Measurements from ENCODE around the gene SLC6A12. TPM values are rescaled to one million over a fixed set of nuclear protein-coding genes. Genes with fewer than 3 reads are reported as not detected.

SLC6A12 gene
- total RNA-seq, 4 donors from 2014 or later = 0.46 to 7.0 (median 2.1) TPM

DNA sequence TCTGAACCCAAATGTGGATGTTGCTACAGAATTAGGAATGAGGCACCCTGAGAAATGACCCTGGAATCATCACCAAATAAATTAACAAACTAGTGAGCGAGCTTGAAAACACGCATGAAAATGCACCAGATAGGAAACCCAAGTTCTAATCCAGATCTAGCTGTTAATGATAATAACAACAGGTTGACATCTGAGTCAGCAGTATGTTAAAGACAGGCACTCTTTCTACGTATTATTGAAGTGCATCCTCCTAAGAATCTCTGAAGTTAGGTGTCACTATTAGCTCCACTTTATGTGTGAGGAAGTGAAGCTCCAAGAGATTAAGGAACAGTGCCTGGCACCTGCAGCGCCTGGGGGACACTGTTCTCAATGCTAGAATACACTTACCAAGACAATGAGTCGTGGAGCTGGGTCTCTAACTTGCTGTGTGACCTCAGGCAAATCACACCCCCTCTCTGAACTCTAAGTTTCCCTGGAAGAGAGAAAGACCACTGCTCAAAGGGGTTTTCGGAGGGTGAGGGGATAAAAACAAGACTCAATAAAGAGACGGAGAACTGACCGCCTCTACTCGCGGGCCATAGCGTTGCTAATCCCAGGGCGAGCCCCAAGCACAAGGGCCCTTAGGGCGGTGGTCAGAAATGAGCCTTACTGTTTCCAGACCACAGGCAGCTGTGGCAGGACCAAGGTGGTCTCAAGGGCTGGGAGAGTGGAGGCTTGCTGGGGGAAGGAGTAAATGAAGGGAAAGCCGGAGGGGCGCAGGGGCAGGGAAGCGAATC, 2.1 kb downstream of the SLC6A12 start:
- TF ChIP-seq, protein P1, sequence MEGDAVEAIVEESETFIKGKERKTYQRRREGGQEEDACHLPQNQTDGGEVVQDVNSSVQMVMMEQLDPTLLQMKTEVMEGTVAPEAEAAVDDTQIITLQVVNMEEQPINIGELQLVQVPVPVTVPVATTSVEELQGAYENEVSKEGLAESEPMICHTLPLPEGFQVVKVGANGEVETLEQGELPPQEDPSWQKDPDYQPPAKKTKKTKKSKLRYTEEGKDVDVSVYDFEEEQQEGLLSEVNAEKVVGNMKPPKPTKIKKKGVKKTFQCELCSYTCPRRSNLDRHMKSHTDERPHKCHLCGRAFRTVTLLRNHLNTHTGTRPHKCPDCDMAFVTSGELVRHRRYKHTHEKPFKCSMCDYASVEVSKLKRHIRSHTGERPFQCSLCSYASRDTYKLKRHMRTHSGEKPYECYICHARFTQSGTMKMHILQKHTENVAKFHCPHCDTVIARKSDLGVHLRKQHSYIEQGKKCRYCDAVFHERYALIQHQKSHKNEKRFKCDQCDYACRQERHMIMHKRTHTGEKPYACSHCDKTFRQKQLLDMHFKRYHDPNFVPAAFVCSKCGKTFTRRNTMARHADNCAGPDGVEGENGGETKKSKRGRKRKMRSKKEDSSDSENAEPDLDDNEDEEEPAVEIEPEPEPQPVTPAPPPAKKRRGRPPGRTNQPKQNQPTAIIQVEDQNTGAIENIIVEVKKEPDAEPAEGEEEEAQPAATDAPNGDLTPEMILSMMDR (IDR thresholded peaks at IDR 0.05) = no peak
- ATAC-seq (ENCODE audit: low FRiP score) = no peak
- no peak for DNase-seq (ENCODE audit: low spot score)

GRCh38 chr12:211142-211465, 2.9 kb downstream of the SLC6A12 start:
- TF ChIP-seq, protein P1 (IDR thresholded peaks at IDR 0.05) = no peak
- DNase-seq (ENCODE audit: low spot score) (no peak), ATAC-seq (ENCODE audit: low FRiP score) (no peak)

- TF ChIP-seq, protein P1 (IDR thresholded peaks at IDR 0.05) = no peak
- ATAC-seq (ENCODE audit: low FRiP score) = no peak
- no peak for DNase-seq (ENCODE audit: low spot score)
Observed at GRCh38 chr12:210277-211141, 3.4 kb downstream of the SLC6A12 start.

- DNase-seq (ENCODE audit: low spot score) = no peak
- no peak for ATAC-seq (ENCODE audit: low FRiP score)
- TF ChIP-seq, protein P1 (IDR thresholded peaks at IDR 0.05) = no peak
Observed at GRCh38 chr12:209851-210250, 4.1 kb downstream of the SLC6A12 start.

- TF ChIP-seq, protein P1 (IDR thresholded peaks at IDR 0.05) = no peak
- DNase-seq (ENCODE audit: low spot score) = no peak
- ATAC-seq (ENCODE audit: low FRiP score) = no peak
Observed at GRCh38 chr12:209246-209645, 4.7 kb downstream of the SLC6A12 start.

GRCh38 chr12:208813-209212, 5.1 kb downstream of the SLC6A12 start:
- TF ChIP-seq, protein P1 (IDR thresholded peaks at IDR 0.05) = no peak
- DNase-seq (ENCODE audit: low spot score) (no peak), ATAC-seq (ENCODE audit: low FRiP score) (no peak)
